Measurements from ENCODE around the gene ALPK1.

The ALPK1 gene

GRCh38 chr4:112270051-112270450 lies 27.1 kb upstream of the ALPK1 start:
- no peaks in the 10 kb centered on the region for H3K4me1 ChIP-seq (ENCODE audit: control extremely low read depth in 1 of 4, control insufficient read depth in 4 of 4, insufficient read depth in 4 of 4, low read length in 3 of 4)
- ChIA-PET CTCF (interaction anchor here (0.7 to 1.2 kb wide), 3 partner anchors 7 to 13 kb away, joined by 3 to 4 read pairs (median 3); no protein-coding TSS in a partner anchor), POLR2A (no interaction called here)
- DNase-seq: no peak
- H3K9me3 ChIP-seq (ENCODE audit: control extremely low read depth in 1 of 5, control insufficient read depth in 4 of 5, insufficient read depth in 2 of 5, low read depth in 1 of 5, low read length in 4 of 5): peaks cover 0 to 4% (median 0%) of the 10 kb centered on the region in 5 experiments
- no peaks in the 10 kb centered on the region for H3K27me3 ChIP-seq (replicated peaks in 2 of 5; ENCODE audit: control insufficient read depth in 4 of 5, insufficient read depth in 5 of 5, low read length in 4 of 5)
- WGBS (ENCODE audit: insufficient coverage): no CpG with 5 or more reads among the region's 1 CpG
- H3K4me3 ChIP-seq (ENCODE audit: control insufficient read depth in 1 of 7, extremely low read depth in 1 of 7, insufficient read depth in 4 of 7, low read depth in 2 of 7, low read length in 6 of 7): no peak overlapping the region
- peaks cover 3 to 17% (median 7%) of the 10 kb centered on the region in 4 experiments for H3K36me3 ChIP-seq (ENCODE audit: control insufficient read depth in 4 of 4, insufficient read depth in 4 of 4, low read length in 3 of 4)
- no peak overlapping the region for H3K27ac ChIP-seq (ENCODE audit: insufficient read depth in 1 of 2, low read depth in 1 of 2, low read length in 2 of 2, poor library complexity in 1 of 2, severe bottlenecking in 2 of 2)

GRCh38 chr4:112270640-112271421 lies 26.3 kb upstream of the ALPK1 start:
- POLR2A ChIA-PET: no interaction called here
- no peak for DNase-seq
- Histone ChIP-seq H3K4me3 (ENCODE audit: control insufficient read depth in 1 of 7, extremely low read depth in 1 of 7, insufficient read depth in 4 of 7, low read depth in 2 of 7, low read length in 6 of 7) (no peak overlapping the region), H3K27ac (ENCODE audit: insufficient read depth in 1 of 2, low read depth in 1 of 2, low read length in 2 of 2, poor library complexity in 1 of 2, severe bottlenecking in 2 of 2) (no peak overlapping the region), H3K9me3 (ENCODE audit: control extremely low read depth in 1 of 5, control insufficient read depth in 4 of 5, insufficient read depth in 2 of 5, low read depth in 1 of 5, low read length in 4 of 5) (peaks cover 0 to 4% (median 0%) of the 10 kb centered on the region in 5 experiments), H3K27me3 (replicated peaks in 2 of 5; ENCODE audit: control insufficient read depth in 4 of 5, insufficient read depth in 5 of 5, low read length in 4 of 5) (no peaks in the 10 kb centered on the region), H3K4me1 (ENCODE audit: control extremely low read depth in 1 of 4, control insufficient read depth in 4 of 4, insufficient read depth in 4 of 4, low read length in 3 of 4) (no peaks in the 10 kb centered on the region), H3K36me3 (ENCODE audit: control insufficient read depth in 4 of 4, insufficient read depth in 4 of 4, low read length in 3 of 4) (peaks cover 3 to 22% (median 10%) of the 10 kb centered on the region in 4 experiments)
- over 99% methylated on average over 7 of the region's 8 CpGs for WGBS (ENCODE audit: insufficient coverage)
- CTCF ChIA-PET: interaction anchor here (0.9 to 2.0 kb wide), 7 partner anchors 10 to 171 kb away, joined by 3 to 10 read pairs (median 4); no protein-coding TSS in a partner anchor

DNA sequence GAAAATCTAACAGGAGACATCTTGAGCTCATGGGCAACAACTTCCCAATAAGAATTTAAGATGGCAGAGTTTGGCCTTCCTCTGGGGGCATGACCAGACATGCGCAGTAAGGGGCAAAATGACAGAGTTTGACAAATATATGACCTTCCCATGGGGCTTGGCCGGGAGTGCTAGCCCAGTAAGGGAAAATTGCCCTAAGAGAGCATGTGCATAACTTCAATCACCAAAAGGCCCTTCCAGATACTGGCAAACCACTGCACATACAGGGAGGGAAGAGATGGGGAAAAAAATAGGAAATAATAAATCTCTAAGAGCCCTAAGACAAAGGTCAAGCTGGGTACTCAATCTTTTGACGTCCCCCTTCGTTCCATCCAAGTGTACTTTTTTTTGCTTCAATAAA lies 24.9 kb upstream of the ALPK1 start:
- Histone ChIP-seq H3K9me3 (ENCODE audit: control extremely low read depth in 1 of 5, control insufficient read depth in 4 of 5, insufficient read depth in 2 of 5, low read depth in 1 of 5, low read length in 4 of 5) (peaks cover 0 to 4% (median 0%) of the 10 kb centered on the region in 5 experiments), H3K27ac (ENCODE audit: insufficient read depth in 1 of 2, low read depth in 1 of 2, low read length in 2 of 2, poor library complexity in 1 of 2, severe bottlenecking in 2 of 2) (no peak overlapping the region), H3K4me3 (ENCODE audit: control insufficient read depth in 1 of 7, extremely low read depth in 1 of 7, insufficient read depth in 4 of 7, low read depth in 2 of 7, low read length in 6 of 7) (no peak overlapping the region), H3K36me3 (ENCODE audit: control insufficient read depth in 4 of 4, insufficient read depth in 4 of 4, low read length in 3 of 4) (peaks cover 6 to 32% (median 15%) of the 10 kb centered on the region in 4 experiments), H3K27me3 (replicated peaks in 2 of 5; ENCODE audit: control insufficient read depth in 4 of 5, insufficient read depth in 5 of 5, low read length in 4 of 5) (no peaks in the 10 kb centered on the region), H3K4me1 (ENCODE audit: control extremely low read depth in 1 of 4, control insufficient read depth in 4 of 4, insufficient read depth in 4 of 4, low read length in 3 of 4) (no peaks in the 10 kb centered on the region)
- ChIA-PET CTCF (interaction anchor here (1.8 to 2.0 kb wide), 3 partner anchors 12 to 173 kb away, joined by 4 to 10 read pairs (median 6); no protein-coding TSS in a partner anchor), POLR2A (no interaction called here)
- DNase-seq: no peak
- WGBS (ENCODE audit: insufficient coverage): 96% methylated on average over 3 of the region's 4 CpGs

DNA sequence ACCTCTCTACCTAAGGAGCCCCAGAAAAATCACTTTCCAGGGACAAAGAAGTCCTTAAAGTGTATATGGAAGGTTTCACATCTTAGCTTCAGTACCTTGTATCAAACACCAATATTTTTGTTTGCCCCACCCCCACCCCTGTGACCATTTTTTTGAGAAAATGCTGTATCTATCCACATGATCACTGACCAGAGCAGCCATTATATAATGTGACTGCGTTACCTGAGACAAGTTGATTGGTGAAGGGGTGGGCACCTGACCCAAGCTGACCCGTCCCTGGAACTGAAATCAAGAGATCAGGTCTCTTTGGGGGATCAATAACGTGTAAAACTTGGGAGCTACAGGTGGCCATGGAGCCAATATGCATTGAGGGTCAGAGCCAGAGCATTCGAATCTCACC lies 22.2 kb upstream of the ALPK1 start:
- no peak for DNase-seq
- H3K9me3 ChIP-seq (ENCODE audit: control extremely low read depth in 1 of 5, control insufficient read depth in 4 of 5, insufficient read depth in 2 of 5, low read depth in 1 of 5, low read length in 4 of 5): peaks cover 0 to 4% (median 0%) of the 10 kb centered on the region in 5 experiments
- H3K27me3 ChIP-seq (replicated peaks in 2 of 5; ENCODE audit: control insufficient read depth in 4 of 5, insufficient read depth in 5 of 5, low read length in 4 of 5): no peaks in the 10 kb centered on the region
- H3K27ac ChIP-seq (ENCODE audit: insufficient read depth in 1 of 2, low read depth in 1 of 2, low read length in 2 of 2, poor library complexity in 1 of 2, severe bottlenecking in 2 of 2): no peak overlapping the region
- CTCF ChIA-PET: interaction anchor here (1.3 to 1.4 kb wide), 2 partner anchors 8 to 14 kb away, joined by 3 read pairs; no protein-coding TSS in a partner anchor
- no peak overlapping the region for H3K4me3 ChIP-seq (ENCODE audit: control insufficient read depth in 1 of 7, extremely low read depth in 1 of 7, insufficient read depth in 4 of 7, low read depth in 2 of 7, low read length in 6 of 7)
- H3K36me3 ChIP-seq (ENCODE audit: control insufficient read depth in 4 of 4, insufficient read depth in 4 of 4, low read length in 3 of 4): peaks cover 4 to 33% (median 11%) of the 10 kb centered on the region in 4 experiments
- POLR2A ChIA-PET: no interaction called here
- 100% methylated on average over 4 of the region's 4 CpGs for WGBS (ENCODE audit: insufficient coverage)
- H3K4me1 ChIP-seq (ENCODE audit: control extremely low read depth in 1 of 4, control insufficient read depth in 4 of 4, insufficient read depth in 4 of 4, low read length in 3 of 4): peaks cover 0 to 12% (median 7%) of the 10 kb centered on the region in 4 experiments

- Histone ChIP-seq H3K4me3 (ENCODE audit: control insufficient read depth in 1 of 7, extremely low read depth in 1 of 7, insufficient read depth in 4 of 7, low read depth in 2 of 7, low read length in 6 of 7) (no peak overlapping the region), H3K27me3 (replicated peaks in 2 of 5; ENCODE audit: control insufficient read depth in 4 of 5, insufficient read depth in 5 of 5, low read length in 4 of 5) (no peaks in the 10 kb centered on the region), H3K27ac (ENCODE audit: insufficient read depth in 1 of 2, low read depth in 1 of 2, low read length in 2 of 2, poor library complexity in 1 of 2, severe bottlenecking in 2 of 2) (no peak overlapping the region), H3K36me3 (ENCODE audit: control insufficient read depth in 4 of 4, insufficient read depth in 4 of 4, low read length in 3 of 4) (peaks cover 4 to 30% (median 11%) of the 10 kb centered on the region in 4 experiments), H3K4me1 (ENCODE audit: control extremely low read depth in 1 of 4, control insufficient read depth in 4 of 4, insufficient read depth in 4 of 4, low read length in 3 of 4) (peaks cover 0 to 13% (median 8%) of the 10 kb centered on the region in 4 experiments), H3K9me3 (ENCODE audit: control extremely low read depth in 1 of 5, control insufficient read depth in 4 of 5, insufficient read depth in 2 of 5, low read depth in 1 of 5, low read length in 4 of 5) (peaks cover 0 to 4% (median 0%) of the 10 kb centered on the region in 5 experiments)
- DNase-seq: no peak
- ChIA-PET POLR2A (no interaction called here), CTCF (interaction anchor here (1.3 to 1.4 kb wide), 2 partner anchors 9 to 12 kb away, joined by 3 read pairs; no protein-coding TSS in a partner anchor)
- 98% methylated on average over 3 of the region's 3 CpGs for WGBS (ENCODE audit: insufficient coverage)
Measured at GRCh38 chr4:112276113-112276512, 21.1 kb upstream of the ALPK1 start.

DNA sequence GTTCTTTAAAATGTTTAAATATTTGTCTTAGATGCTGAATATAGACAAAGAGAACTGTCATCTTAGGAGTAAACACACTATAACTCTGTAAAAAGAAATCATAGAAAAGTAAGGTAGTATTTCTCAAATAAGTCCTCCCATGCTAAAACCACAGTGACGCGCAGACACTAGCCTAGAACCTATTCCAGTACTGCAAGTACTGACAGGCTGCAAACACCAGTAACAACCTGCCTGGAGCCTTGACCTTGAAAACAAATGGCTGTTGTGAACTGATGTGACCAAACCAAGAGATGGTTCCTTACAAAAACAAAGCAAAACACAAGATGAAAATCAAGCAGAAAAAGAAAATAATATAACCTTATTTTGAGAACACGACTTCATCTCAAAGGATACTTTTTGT lies 19.9 kb upstream of the ALPK1 start:
- CTCF ChIA-PET: interaction anchor here (0.6 kb wide), 1 partner anchor 7 kb away, joined by 4 read pairs; no protein-coding TSS in a partner anchor
- POLR2A ChIA-PET: interaction anchor here (0.6 kb wide), 1 partner anchor 161 kb away, joined by 3 read pairs; no protein-coding TSS in a partner anchor
- H3K9me3 ChIP-seq (ENCODE audit: control extremely low read depth in 1 of 5, control insufficient read depth in 4 of 5, insufficient read depth in 2 of 5, low read depth in 1 of 5, low read length in 4 of 5): peaks cover 0 to 3% (median 0%) of the 10 kb centered on the region in 5 experiments
- H3K27me3 ChIP-seq (replicated peaks in 2 of 5; ENCODE audit: control insufficient read depth in 4 of 5, insufficient read depth in 5 of 5, low read length in 4 of 5): no peaks in the 10 kb centered on the region
- H3K27ac ChIP-seq (ENCODE audit: insufficient read depth in 1 of 2, low read depth in 1 of 2, low read length in 2 of 2, poor library complexity in 1 of 2, severe bottlenecking in 2 of 2): no peak overlapping the region
- H3K4me1 ChIP-seq (ENCODE audit: control extremely low read depth in 1 of 4, control insufficient read depth in 4 of 4, insufficient read depth in 4 of 4, low read length in 3 of 4): peaks cover 0 to 13% (median 8%) of the 10 kb centered on the region in 4 experiments
- H3K4me3 ChIP-seq (ENCODE audit: control insufficient read depth in 1 of 7, extremely low read depth in 1 of 7, insufficient read depth in 4 of 7, low read depth in 2 of 7, low read length in 6 of 7): no peak overlapping the region
- peaks cover 9 to 27% (median 11%) of the 10 kb centered on the region in 4 experiments for H3K36me3 ChIP-seq (ENCODE audit: control insufficient read depth in 4 of 4, insufficient read depth in 4 of 4, low read length in 3 of 4)
- WGBS (ENCODE audit: insufficient coverage): 80% methylated on average over 2 of the region's 3 CpGs
- DNase-seq: no peak
